Transverse colon (tissue), 4 donors: Measurements from ENCODE around the gene USPL1.

ENCODE experiments used
- EP300 ChIP-seq: sonication (generic); formaldehyde crosslinking; IDR thresholded peaks from one replicate; pipeline ENCODE4 v1.6.1; 2017; ENCODE audit warnings: antibody characterized with exemption, low read depth
- POLR2A ChIP-seq: fragments of 450-650 bp; IDR thresholded peaks from one replicate; pipeline ENCODE4 v1.6.1; 2016; ENCODE audit warnings: antibody characterized with exemption, mild to moderate bottlenecking, moderate library complexity
- POLR2AphosphoS5 ChIP-seq, 3 donors: sonication (generic); formaldehyde crosslinking; IDR thresholded peaks; one replicate each; pipeline ENCODE4 v1.6.1; 2016; ENCODE audit warnings: antibody characterized with exemption in 3 of 3
- TF ChIP-seq, protein P1 (sequence below), 5 experiments: fragments of 200-600 bp in 3 of 5; fragments of 450-650 bp in 2 of 5; sonication (generic) in 3 of 5; IDR thresholded peaks; 1 replicate in 2 of 5; 2 replicates in 3 of 5; pipeline ENCODE4 v1.5.1; 2016 to 2017; ENCODE audit warnings: antibody characterized with exemption in 5 of 5, inconsistent platforms in 3 of 5, mild to moderate bottlenecking in 2 of 5, moderate library complexity in 1 of 5

DNA sequence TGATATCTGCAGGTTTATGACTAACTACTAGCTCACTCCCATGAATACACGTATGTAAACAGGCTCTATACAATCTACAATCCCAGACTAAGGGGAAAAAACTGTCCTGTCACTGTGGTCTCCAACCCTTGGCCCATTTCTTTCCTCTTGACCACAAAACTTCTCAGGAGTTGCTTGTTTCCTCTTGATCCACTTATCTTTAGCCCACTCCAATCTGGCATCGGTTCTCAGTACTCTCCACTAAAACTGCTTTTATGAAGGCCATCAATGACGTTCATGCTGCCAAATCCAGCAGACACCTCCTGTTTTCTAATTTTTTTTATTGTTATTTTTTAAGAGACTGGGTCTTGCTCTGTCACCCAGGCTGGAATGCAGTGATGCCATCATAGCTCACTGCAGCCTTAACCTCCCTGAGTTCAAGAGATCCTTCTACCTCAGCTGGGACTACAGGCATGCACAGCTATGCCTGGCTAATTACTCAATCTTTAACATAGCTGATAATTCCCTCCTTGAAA is 31.9 kb upstream of the USPL1 start:
- TF ChIP-seq EP300 (no peak), POLR2A (no peak), POLR2AphosphoS5 (IDR thresholded peaks at IDR 0.05) (no peak)
- TF ChIP-seq, protein P1, sequence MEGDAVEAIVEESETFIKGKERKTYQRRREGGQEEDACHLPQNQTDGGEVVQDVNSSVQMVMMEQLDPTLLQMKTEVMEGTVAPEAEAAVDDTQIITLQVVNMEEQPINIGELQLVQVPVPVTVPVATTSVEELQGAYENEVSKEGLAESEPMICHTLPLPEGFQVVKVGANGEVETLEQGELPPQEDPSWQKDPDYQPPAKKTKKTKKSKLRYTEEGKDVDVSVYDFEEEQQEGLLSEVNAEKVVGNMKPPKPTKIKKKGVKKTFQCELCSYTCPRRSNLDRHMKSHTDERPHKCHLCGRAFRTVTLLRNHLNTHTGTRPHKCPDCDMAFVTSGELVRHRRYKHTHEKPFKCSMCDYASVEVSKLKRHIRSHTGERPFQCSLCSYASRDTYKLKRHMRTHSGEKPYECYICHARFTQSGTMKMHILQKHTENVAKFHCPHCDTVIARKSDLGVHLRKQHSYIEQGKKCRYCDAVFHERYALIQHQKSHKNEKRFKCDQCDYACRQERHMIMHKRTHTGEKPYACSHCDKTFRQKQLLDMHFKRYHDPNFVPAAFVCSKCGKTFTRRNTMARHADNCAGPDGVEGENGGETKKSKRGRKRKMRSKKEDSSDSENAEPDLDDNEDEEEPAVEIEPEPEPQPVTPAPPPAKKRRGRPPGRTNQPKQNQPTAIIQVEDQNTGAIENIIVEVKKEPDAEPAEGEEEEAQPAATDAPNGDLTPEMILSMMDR (IDR thresholded peaks at IDR 0.05), result no peak
